Brain microvascular endothelial cell (primary cell): ENCODE measurements around the gene TELO2.
A peak's percentile ranks its signal among the peaks of the same experiment; 100 is the strongest.

Experiments used
- DNase-seq: peaks from one replicate; pipeline ENCODE4 v3.0.0-alpha.2; 2020
- H3K27ac ChIP-seq: fragments of 250-450 bp; sonication (Bioruptor Pico); 2 replicates; pipeline ENCODE4 v1.5.1; 2020; ENCODE audit warnings: mild to moderate bottlenecking, moderate library complexity
- H3K27me3 ChIP-seq: fragments of 250-450 bp; sonication (Bioruptor Pico); replicated peaks from 2 replicates; pipeline ENCODE4 v1.5.1; 2020; ENCODE audit warnings: mild to moderate bottlenecking
- H3K36me3 ChIP-seq: fragments of 250-450 bp; sonication (Bioruptor Pico); replicated peaks from 2 replicates; pipeline ENCODE4 v1.5.1; 2020; ENCODE audit warnings: mild to moderate bottlenecking
- H3K4me3 ChIP-seq: 2 replicates; pipeline ENCODE4 v1.5.1; 2011; ENCODE audit warnings: low read depth, mild to moderate bottlenecking, control low read depth, low read length, moderate library complexity
- in situ Hi-C: cut with HindIII; loops from 2 replicates; pipeline ENCODE4 v1.10.0; 2017; ENCODE audit warnings: low sequenced_read_pairs, low pct_ligation_motif_present
- TF ChIP-seq, protein P1 (sequence below): IDR thresholded peaks from 2 replicates; pipeline ENCODE4 v1.5.1; 2011; ENCODE audit warnings: low read depth, mild to moderate bottlenecking, moderate library complexity, low read length, control low read depth, inconsistent platforms; ENCODE audit errors: missing control alignments

Gene TELO2

DNA sequence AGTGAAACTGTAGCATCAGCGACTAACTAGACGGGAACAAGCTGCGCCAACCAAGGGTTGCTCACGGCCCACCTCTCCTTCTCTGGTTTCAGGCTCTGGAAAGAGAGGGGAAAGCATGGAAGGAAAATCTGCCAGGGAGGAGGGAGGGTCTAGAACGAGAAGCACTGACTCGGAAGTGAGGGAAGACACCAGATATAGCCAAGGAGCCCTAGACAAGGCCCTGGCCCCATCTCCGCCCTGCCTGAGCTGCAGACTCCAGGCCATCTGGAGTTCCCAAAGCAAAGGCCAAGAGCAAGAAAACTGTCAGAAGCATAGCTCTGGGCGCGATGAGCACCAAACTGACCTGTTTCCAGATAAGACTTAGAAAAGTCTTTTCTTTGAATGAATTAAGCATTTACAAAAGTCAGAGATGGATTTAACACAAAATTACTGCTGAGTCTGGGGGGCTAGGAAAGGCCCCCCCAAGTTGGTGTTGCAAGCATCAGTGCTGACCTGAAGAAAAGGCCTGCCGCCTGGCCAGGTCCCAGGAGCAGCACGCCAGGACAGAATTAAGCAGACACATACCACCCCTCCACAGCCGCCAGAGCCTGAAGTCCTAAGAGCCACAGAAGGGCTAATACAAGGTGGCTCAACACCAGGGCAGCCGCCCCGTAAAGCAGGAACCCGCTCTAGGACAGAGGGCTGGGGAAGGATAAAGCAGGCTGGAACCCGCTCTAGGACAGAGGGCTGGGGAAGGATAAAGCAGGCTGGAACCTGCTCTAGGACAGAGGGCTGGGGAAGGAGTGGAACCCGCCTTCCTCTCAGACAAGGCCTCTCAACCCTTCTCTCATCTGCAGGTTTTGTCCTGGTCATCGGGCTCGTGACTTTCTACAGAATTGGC is 61.0 kb downstream of the TELO2 start:
- H3K27me3 ChIP-seq: no peaks in the 10 kb centered on the region
- no peak for DNase-seq
- TF ChIP-seq, protein P1, sequence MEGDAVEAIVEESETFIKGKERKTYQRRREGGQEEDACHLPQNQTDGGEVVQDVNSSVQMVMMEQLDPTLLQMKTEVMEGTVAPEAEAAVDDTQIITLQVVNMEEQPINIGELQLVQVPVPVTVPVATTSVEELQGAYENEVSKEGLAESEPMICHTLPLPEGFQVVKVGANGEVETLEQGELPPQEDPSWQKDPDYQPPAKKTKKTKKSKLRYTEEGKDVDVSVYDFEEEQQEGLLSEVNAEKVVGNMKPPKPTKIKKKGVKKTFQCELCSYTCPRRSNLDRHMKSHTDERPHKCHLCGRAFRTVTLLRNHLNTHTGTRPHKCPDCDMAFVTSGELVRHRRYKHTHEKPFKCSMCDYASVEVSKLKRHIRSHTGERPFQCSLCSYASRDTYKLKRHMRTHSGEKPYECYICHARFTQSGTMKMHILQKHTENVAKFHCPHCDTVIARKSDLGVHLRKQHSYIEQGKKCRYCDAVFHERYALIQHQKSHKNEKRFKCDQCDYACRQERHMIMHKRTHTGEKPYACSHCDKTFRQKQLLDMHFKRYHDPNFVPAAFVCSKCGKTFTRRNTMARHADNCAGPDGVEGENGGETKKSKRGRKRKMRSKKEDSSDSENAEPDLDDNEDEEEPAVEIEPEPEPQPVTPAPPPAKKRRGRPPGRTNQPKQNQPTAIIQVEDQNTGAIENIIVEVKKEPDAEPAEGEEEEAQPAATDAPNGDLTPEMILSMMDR: no peak
- in situ Hi-C loops: no loop called here
- peaks cover 17% of the 10 kb centered on the region for H3K36me3 ChIP-seq
- H3K27ac ChIP-seq: no peak overlapping the region
- no peak overlapping the region for H3K4me3 ChIP-seq

DNA sequence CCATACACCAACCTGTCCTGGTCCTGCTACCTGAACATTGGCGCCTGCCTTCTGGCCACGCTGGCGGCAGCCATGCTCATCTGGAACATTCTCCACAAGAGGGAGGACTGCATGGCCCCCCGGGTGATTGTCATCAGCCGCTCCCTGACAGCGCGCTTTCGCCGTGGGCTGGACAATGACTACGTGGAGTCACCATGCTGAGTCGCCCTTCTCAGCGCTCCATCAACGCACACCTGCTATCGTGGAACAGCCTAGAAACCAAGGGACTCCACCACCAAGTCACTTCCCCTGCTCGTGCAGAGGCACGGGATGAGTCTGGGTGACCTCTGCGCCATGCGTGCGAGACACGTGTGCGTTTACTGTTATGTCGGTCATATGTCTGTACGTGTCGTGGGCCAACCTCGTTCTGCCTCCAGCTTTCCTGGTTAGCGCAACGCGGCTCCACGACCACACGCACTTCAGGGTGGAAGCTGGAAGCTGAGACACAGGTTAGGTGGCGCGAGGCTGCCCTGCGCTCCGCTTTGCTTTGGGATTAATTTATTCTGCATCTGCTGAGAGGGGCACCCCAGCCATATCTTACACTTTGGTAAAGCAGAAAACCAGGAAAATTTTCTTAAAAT is 61.8 kb downstream of the TELO2 start:
- DNase-seq: no peak
- H3K27me3 ChIP-seq: no peaks in the 10 kb centered on the region
- in situ Hi-C loops: no loop called here
- TF ChIP-seq, protein P1: no peak
- H3K4me3 ChIP-seq: no peak overlapping the region
- peaks cover 20% of the 10 kb centered on the region for H3K36me3 ChIP-seq
- H3K27ac ChIP-seq: no peak overlapping the region

DNA sequence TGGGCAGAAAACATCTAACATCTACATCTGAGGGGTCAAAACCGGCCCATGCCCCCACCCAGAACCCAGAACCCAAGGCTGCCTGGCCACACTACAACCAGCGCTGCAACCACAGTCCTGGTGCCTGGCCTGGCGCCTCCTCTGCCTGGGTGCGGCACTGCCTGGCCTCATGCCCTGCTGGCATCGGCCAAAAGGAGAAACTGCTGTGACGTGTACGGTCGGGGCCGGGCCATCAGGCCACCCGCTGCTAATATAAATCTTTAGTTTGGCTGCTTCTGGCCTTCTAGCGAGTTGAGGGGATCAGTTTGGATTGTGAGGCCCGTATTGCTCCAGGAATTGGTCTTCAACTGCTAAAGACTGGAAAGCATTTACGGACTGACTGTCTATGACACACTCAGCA is 63.1 kb downstream of the TELO2 start:
- TF ChIP-seq, protein P1: peak; percentile 21
- DNase-seq: peak; percentile 44
- no peak overlapping the region for H3K27ac ChIP-seq
- no peaks in the 10 kb centered on the region for H3K27me3 ChIP-seq
- in situ Hi-C loops: no loop called here
- no peak overlapping the region for H3K4me3 ChIP-seq
- peaks cover 18% of the 10 kb centered on the region for H3K36me3 ChIP-seq

DNA sequence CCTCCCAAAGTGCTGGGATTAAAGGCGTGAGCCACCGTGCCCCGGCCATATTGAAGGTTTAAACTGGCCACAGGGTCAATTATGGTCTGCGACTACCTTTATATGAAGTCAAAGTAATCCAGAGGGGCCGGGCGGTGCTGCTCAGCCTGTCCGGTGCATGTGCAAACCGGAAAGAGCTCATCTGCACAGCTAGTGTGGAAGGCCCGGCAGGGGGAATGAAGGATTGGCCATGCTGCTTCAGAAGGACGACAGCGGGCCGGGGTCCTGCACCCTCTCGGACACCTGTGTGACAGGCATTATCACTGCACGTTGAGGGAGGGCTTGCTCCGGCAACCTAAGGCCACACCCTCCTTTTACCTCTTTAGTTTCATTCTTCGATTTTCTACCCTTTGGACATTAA is 63.9 kb downstream of the TELO2 start:
- TF ChIP-seq, protein P1: no peak
- in situ Hi-C loops: no loop called here
- Histone ChIP-seq H3K4me3 (no peak overlapping the region), H3K27ac (no peak overlapping the region), H3K36me3 (peaks cover 18% of the 10 kb centered on the region), H3K27me3 (no peaks in the 10 kb centered on the region)
- DNase-seq: no peak

DNA sequence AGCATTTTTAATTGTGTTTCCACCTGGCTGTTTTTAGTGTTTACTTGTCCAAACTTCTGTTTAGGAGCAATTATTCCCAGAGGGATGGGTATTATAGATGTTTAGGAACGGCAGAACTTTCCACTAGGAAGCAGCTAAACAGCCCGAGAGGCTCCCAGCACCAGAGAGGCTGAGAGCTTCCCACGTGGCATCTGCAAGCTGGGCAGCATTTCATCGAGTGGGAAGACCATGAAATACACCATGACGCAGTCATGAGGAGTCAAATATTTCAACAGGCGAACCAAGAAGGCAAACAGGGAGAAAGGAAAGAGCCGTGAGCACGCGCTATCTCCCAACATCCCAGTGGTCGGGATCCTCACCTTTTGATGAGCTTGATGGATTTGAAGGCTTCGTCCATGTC is 64.4 kb downstream of the TELO2 start:
- H3K27me3 ChIP-seq: no peaks in the 10 kb centered on the region
- TF ChIP-seq, protein P1: no peak
- DNase-seq: no peak
- no peak overlapping the region for H3K4me3 ChIP-seq
- no peak overlapping the region for H3K27ac ChIP-seq
- H3K36me3 ChIP-seq: peaks cover 18% of the 10 kb centered on the region
- in situ Hi-C loops: no loop called here
